ENCODE measurements around the gene ALDOA.
A peak's percentile ranks its signal among the peaks of the same experiment; 100 is the strongest.

Gene ALDOA

DNA sequence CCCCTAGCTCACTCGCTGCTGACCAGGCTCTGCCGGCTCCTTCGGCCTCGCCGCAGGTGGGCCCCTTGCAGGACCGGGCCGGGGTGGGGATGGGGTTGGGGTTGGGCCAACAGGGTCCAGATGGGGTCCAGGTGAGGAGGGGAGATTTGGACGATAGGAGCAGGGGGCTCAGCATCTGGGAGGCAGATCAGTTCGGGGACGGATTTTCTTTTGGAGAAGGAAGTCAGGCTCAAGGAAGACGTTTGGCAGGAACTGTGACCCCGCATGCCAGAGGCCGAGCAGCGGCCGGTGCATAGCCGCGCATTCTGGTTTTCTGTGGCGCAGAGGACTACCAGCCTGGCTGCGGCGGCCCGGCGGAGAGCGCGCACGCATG is 845 bp upstream of the ALDOA start:
- Histone ChIP-seq H3K4me1 (ENCODE audit: control insufficient read depth, insufficient read depth, low read length) (peaks cover 43% of the 10 kb centered on the region), H3K27me3 (ENCODE audit: control insufficient read depth, insufficient read depth, low read length) (no peaks in the 10 kb centered on the region), H3K4me3 (ENCODE audit: low read length) (peak overlapping the region; percentile 82), H3K9me3 (ENCODE audit: control insufficient read depth, low read length) (no peaks in the 10 kb centered on the region), H3K36me3 (ENCODE audit: control insufficient read depth, insufficient read depth, low read length) (peaks cover 22% of the 10 kb centered on the region), H3K9ac (ENCODE audit: low read length) (peak overlapping the region; percentile 88)

DNA sequence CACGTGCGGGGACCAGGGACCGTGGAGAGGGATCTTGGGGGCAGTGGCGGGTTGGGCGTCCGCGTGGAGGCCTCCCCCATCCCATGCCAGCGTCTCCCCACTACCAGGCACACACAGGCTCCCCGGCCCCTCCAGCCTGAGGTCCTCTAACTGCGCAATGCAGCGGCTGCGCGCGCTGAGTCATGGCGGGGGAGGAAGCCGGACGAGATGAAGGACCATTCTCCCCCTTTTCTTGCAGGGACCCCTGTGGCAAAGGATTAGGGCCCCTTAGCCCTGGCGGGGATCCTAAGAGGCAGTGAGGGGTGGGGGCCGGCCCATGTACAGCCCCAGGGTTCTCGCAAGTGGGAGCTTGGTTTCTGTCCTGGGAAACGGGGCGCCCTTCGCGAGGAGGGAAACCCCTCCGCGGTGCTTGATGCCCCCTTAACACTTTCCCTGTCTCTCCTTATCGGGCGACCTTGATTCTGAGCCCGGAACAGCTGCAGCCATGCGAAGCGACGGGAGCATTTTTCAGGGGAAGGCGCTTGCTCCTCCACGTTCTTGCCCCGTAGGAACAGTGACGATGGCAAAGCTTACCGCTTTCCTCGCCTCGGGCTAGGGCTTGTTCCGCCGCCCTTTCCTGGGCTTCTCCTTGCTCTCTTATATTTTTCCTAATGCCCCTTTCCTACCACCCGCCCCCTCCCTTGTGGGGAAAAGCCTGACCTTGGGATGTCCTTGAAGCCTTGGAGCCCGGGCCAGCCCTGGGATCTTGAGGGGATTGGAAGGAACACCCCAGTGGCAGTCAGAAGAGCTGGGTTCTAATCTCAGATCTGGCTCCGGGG is 592 bp downstream of the ALDOA start:
- Histone ChIP-seq H3K9me3 (ENCODE audit: control insufficient read depth, low read length) (no peaks in the 10 kb centered on the region), H3K36me3 (ENCODE audit: control insufficient read depth, insufficient read depth, low read length) (peaks cover 35% of the 10 kb centered on the region), H3K4me3 (ENCODE audit: low read length) (peak overlapping the region; percentile 98), H3K4me1 (ENCODE audit: control insufficient read depth, insufficient read depth, low read length) (peaks cover 46% of the 10 kb centered on the region), H3K9ac (ENCODE audit: low read length) (peak overlapping the region; percentile 96), H3K27me3 (ENCODE audit: control insufficient read depth, insufficient read depth, low read length) (no peaks in the 10 kb centered on the region)

DNA sequence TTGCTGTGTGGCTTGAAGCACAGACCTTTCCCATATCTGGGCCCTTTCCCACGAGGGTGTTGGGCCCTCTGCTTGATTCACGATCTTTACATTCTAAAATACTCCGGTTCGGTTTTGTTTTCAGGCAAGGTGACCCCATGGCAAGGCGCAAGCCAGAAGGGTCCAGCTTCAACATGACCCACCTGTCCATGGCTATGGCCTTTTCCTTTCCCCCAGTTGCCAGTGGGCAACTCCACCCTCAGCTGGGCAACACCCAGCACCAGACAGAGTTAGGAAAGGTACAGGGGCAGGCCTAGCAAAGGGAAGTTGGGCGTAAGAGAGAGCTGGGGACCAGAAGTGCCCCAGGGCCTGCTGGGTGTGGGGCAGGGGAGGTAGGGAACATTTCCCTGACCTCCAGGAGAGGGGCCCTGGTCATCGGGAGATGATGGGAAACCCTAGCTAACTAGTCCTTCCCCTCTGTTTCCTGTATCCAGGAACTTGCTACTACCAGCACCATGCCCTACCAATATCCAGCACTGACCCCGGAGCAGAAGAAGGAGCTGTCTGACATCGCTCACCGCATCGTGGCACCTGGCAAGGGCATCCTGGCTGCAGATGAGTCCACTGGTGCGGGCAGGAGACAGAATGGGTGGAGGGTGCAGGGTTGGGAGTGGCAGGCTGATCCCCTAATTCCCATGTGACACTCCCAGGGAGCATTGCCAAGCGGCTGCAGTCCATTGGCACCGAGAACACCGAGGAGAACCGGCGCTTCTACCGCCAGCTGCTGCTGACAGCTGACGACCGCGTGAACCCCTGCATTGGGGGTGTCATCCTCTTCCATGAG is 1.4 kb downstream of the ALDOA start:
- H3K9me3 ChIP-seq (ENCODE audit: control insufficient read depth, low read length): no peaks in the 10 kb centered on the region
- H3K4me3 ChIP-seq (ENCODE audit: low read length): peak overlapping the region; percentile 98
- H3K9ac ChIP-seq (ENCODE audit: low read length): peak overlapping the region; percentile 96
- peaks cover 35% of the 10 kb centered on the region for H3K36me3 ChIP-seq (ENCODE audit: control insufficient read depth, insufficient read depth, low read length)
- H3K27me3 ChIP-seq (ENCODE audit: control insufficient read depth, insufficient read depth, low read length): no peaks in the 10 kb centered on the region
- peaks cover 46% of the 10 kb centered on the region for H3K4me1 ChIP-seq (ENCODE audit: control insufficient read depth, insufficient read depth, low read length)

DNA sequence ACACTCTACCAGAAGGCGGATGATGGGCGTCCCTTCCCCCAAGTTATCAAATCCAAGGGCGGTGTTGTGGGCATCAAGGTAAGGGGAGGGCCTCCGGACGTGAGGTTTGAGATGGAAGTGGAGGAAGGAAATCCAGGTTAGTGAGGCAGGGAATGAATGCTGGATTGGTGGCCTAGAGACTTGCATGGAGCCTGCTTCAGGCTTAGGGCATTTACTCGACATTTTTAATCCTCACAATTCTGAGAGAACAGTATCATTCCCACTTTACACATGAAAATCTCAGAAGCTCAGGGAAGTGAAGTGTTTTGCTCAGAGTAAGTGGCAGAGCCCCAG is 2.0 kb downstream of the ALDOA start:
- H3K9ac ChIP-seq (ENCODE audit: low read length): peak overlapping the region; percentile 96
- no peaks in the 10 kb centered on the region for H3K27me3 ChIP-seq (ENCODE audit: control insufficient read depth, insufficient read depth, low read length)
- H3K36me3 ChIP-seq (ENCODE audit: control insufficient read depth, insufficient read depth, low read length): peaks cover 35% of the 10 kb centered on the region
- H3K4me1 ChIP-seq (ENCODE audit: control insufficient read depth, insufficient read depth, low read length): peaks cover 46% of the 10 kb centered on the region
- no peaks in the 10 kb centered on the region for H3K9me3 ChIP-seq (ENCODE audit: control insufficient read depth, low read length)
- peak overlapping the region; percentile 98 for H3K4me3 ChIP-seq (ENCODE audit: low read length)

DNA sequence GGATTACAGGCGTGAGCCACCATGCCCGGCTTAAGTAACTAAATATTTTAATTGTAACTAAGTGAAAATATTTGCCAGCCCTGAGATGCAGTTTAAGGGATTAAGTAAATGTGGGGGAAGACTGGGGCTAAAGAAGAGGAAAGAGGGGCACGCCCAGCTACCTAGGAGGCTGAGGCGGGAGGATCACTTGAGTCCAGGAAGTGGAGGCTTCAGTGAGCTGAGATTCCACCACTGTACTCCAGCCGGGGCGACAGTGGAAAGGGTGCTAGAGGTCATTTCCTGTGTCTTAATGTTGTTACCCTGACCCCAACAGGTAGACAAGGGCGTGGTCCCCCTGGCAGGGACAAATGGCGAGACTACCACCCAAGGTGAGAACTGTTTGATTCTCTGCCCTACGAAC is 2.8 kb downstream of the ALDOA start:
- Histone ChIP-seq H3K4me3 (ENCODE audit: low read length) (no peak overlapping the region), H3K36me3 (ENCODE audit: control insufficient read depth, insufficient read depth, low read length) (peaks cover 35% of the 10 kb centered on the region), H3K9me3 (ENCODE audit: control insufficient read depth, low read length) (no peaks in the 10 kb centered on the region), H3K27me3 (ENCODE audit: control insufficient read depth, insufficient read depth, low read length) (no peaks in the 10 kb centered on the region), H3K9ac (ENCODE audit: low read length) (no peak overlapping the region), H3K4me1 (ENCODE audit: control insufficient read depth, insufficient read depth, low read length) (peaks cover 43% of the 10 kb centered on the region)

DNA sequence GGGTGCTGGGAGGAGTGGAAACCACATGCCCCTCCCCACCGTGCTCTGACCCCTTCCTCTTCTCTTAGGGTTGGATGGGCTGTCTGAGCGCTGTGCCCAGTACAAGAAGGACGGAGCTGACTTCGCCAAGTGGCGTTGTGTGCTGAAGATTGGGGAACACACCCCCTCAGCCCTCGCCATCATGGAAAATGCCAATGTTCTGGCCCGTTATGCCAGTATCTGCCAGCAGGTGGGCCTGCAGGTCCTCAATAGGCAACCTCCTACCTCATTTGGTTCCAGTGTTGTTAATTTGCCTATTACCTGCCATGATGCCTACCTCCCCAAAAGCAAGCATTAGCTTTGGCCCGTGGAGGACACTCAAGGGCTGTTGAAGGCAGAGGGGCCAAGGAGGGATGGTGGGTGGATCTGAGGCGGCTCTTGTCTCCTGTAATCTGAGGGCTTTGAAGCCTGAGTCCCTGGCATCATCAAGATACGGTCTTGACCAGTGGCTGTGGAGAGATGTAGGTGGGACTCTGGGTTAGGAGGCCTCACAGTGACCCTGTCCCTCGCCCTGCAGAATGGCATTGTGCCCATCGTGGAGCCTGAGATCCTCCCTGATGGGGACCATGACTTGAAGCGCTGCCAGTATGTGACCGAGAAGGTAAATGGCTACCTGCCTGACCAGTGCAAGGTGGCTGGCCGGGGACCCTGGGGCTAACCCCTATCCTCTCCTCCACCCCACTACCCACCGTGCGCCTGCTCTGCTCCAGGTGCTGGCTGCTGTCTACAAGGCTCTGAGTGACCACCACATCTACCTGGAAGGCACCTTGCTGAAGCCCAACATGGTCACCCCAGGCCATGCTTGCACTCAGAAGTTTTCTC is 3.4 kb downstream of the ALDOA start:
- no peak overlapping the region for H3K9ac ChIP-seq (ENCODE audit: low read length)
- H3K36me3 ChIP-seq (ENCODE audit: control insufficient read depth, insufficient read depth, low read length): peaks cover 35% of the 10 kb centered on the region
- H3K4me1 ChIP-seq (ENCODE audit: control insufficient read depth, insufficient read depth, low read length): peaks cover 36% of the 10 kb centered on the region
- H3K9me3 ChIP-seq (ENCODE audit: control insufficient read depth, low read length): no peaks in the 10 kb centered on the region
- no peaks in the 10 kb centered on the region for H3K27me3 ChIP-seq (ENCODE audit: control insufficient read depth, insufficient read depth, low read length)
- no peak overlapping the region for H3K4me3 ChIP-seq (ENCODE audit: low read length)

DNA sequence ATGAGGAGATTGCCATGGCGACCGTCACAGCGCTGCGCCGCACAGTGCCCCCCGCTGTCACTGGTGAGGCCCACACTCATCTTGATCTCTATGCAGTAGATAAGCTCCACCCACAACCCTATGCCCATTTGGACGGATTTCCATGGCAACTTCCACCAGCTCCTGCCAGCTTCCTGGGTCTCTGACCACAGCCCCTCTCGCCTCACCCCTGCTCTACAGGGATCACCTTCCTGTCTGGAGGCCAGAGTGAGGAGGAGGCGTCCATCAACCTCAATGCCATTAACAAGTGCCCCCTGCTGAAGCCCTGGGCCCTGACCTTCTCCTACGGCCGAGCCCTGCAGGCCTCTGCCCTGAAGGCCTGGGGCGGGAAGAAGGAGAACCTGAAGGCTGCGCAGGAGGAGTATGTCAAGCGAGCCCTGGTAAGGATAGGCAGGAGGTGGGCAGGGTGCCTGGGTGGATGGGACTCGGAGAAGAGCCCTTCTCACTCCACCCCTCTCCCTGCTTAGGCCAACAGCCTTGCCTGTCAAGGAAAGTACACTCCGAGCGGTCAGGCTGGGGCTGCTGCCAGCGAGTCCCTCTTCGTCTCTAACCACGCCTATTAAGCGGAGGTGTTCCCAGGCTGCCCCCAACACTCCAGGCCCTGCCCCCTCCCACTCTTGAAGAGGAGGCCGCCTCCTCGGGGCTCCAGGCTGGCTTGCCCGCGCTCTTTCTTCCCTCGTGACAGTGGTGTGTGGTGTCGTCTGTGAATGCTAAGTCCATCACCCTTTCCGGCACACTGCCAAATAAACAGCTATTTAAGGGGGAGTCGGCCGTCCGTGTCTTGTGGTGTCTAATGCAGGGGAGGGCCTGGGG is 4.3 kb downstream of the ALDOA start:
- Histone ChIP-seq H3K4me1 (ENCODE audit: control insufficient read depth, insufficient read depth, low read length) (peaks cover 28% of the 10 kb centered on the region), H3K27me3 (ENCODE audit: control insufficient read depth, insufficient read depth, low read length) (no peaks in the 10 kb centered on the region), H3K9ac (ENCODE audit: low read length) (no peak overlapping the region), H3K36me3 (ENCODE audit: control insufficient read depth, insufficient read depth, low read length) (peaks cover 35% of the 10 kb centered on the region), H3K9me3 (ENCODE audit: control insufficient read depth, low read length) (no peaks in the 10 kb centered on the region), H3K4me3 (ENCODE audit: low read length) (no peak overlapping the region)

DNA sequence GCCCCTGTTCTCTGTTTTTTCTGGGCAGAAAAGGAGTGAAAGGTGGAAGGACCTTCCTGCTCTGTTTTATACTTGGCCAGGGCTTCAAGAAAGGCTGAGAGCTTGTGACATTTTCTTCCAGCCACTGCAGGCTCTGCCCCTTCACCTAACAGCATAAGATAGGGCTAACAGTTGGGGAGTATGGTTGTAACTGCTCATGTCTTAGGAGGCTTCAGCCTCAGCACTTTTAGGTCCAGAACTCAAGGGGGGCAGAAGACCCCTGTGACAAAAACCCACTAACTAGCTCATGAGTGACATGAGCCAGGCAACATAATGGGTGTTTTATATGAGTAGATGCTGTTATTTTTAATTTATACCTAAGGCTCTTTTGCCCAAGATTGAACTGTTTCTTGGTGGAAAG is 4.9 kb downstream of the ALDOA start:
- H3K9me3 ChIP-seq (ENCODE audit: control insufficient read depth, low read length): no peaks in the 10 kb centered on the region
- peaks cover 35% of the 10 kb centered on the region for H3K36me3 ChIP-seq (ENCODE audit: control insufficient read depth, insufficient read depth, low read length)
- H3K4me1 ChIP-seq (ENCODE audit: control insufficient read depth, insufficient read depth, low read length): peaks cover 34% of the 10 kb centered on the region
- H3K27me3 ChIP-seq (ENCODE audit: control insufficient read depth, insufficient read depth, low read length): no peaks in the 10 kb centered on the region
- no peak overlapping the region for H3K9ac ChIP-seq (ENCODE audit: low read length)
- H3K4me3 ChIP-seq (ENCODE audit: low read length): no peak overlapping the region

DNA sequence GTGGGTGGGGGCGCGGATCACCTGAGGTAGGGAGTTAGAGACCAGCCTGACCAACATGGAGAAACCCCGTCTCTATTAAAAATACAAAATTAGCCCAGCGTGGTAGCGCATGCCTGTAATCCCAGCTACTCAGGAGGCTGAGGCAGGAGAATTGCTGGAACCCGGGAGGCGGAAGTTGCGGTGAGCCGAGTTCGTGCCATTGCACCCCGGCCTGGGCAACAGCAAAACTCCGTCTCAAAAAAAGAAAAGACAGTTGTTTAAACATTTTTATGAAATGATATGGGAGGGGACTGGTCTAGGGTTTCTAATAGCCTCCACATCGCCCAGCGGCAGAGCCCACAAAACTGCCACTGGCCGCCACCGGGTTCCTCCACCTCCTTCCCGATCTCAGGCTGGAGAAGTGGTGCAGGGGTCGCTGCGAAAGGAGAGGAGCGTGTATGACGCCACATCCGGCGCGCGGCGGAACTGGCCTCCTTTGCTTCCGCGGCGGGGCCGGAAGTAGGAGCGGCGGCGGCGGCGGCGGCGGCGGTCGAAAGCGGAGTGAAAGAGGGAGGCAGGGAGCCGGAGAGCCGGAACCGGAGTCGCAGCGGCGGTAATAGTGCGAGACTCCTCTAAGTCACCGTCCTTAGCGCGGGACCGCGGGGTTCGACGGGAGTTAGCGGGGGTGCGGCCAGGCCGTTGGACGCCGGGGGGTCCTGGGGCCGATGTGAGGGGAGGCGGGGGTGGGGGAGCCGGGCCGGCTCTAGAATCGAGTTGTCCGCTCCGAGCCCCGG is 10.1 kb downstream of the ALDOA start, which contains the start of gene PPP4C:
PPP4C (plus strand) TSS at position 492 of the 773 bp plus-strand sequence. CDS start 384 bp downstream, outside the sequence.
- no peaks in the 10 kb centered on the region for H3K9me3 ChIP-seq (ENCODE audit: control insufficient read depth, low read length)
- H3K4me3 ChIP-seq (ENCODE audit: low read length): peak within 1 kb of the TSS; percentile 74
- H3K9ac ChIP-seq (ENCODE audit: low read length): peak within 1 kb of the TSS; percentile 89
- peaks cover 28% of the 10 kb centered on the region for H3K4me1 ChIP-seq (ENCODE audit: control insufficient read depth, insufficient read depth, low read length)
- H3K36me3 ChIP-seq (ENCODE audit: control insufficient read depth, insufficient read depth, low read length): peaks cover 17% of the 10 kb centered on the region
- no peaks in the 10 kb centered on the region for H3K27me3 ChIP-seq (ENCODE audit: control insufficient read depth, insufficient read depth, low read length)

DNA sequence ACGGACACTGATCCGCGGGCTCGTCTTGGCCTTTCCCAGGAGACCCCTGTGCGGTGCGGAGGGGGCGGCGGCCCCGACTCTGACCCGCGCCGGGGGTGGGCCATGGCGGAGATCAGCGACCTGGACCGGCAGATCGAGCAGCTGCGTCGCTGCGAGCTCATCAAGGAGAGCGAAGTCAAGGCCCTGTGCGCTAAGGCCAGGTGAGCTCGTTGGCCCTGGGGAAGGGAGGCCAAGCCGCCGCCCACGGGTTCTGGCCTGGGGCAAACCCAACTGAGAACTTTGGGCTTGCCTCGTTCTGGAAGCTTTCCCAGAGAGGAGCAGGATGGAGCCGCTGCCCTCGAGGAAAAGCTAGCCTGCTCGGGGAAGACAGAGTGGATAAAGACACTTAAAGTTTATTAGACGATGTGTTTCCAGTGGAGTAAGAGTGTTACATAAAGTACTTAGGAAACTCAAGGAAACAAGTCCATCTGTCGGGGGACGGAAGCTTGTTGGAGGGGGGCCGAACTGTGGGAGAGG is 10.8 kb downstream of the ALDOA start:
- peak overlapping the region; percentile 89 for H3K9ac ChIP-seq (ENCODE audit: low read length)
- peaks cover 33% of the 10 kb centered on the region for H3K4me1 ChIP-seq (ENCODE audit: control insufficient read depth, insufficient read depth, low read length)
- H3K4me3 ChIP-seq (ENCODE audit: low read length): peak overlapping the region; percentile 62
- peaks cover 17% of the 10 kb centered on the region for H3K36me3 ChIP-seq (ENCODE audit: control insufficient read depth, insufficient read depth, low read length)
- no peaks in the 10 kb centered on the region for H3K9me3 ChIP-seq (ENCODE audit: control insufficient read depth, low read length)
- H3K27me3 ChIP-seq (ENCODE audit: control insufficient read depth, insufficient read depth, low read length): no peaks in the 10 kb centered on the region

All from mucosa of stomach (tissue), 1 donor.